GM12875 (cell line): ENCODE results near the gene IL18RAP.
A peak's percentile ranks its signal among the peaks of the same experiment; 100 is the strongest.

Experiments used
- H3K4me3 ChIP-seq: one replicate; pipeline ENCODE4 v1.5.1; 2011; ENCODE audit warnings: low read depth, low read length, control low read depth
- TF ChIP-seq, protein P1 (sequence below): IDR thresholded peaks from 2 replicates; pipeline ENCODE4 v1.5.1; 2011; ENCODE audit warnings: low read depth, mild to moderate bottlenecking, control low read depth, inconsistent platforms, low read length, moderate library complexity, borderline replicate concordance; ENCODE audit not compliant: insufficient read depth

IL18RAP gene

DNA sequence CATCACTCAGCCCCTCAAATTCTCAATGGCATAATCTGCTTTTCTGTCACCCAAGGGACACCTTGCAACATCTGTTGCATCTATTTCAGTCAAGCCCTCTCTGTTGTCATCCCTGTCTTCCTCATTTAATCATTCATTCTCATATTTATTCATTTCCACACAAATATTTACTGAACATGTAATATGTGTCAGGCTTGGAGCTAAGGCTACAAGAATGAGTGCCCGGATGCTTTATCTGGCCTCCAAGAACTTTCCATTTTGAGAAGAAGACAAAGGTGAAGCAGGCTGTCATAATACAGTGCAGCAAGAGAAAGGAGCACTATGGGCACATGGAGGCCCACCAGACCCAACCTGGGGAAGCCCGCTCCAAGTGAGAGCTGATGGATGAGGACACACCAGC is 15.6 kb downstream of the IL18RAP start:
- H3K4me3 ChIP-seq = no peak overlapping the region
- TF ChIP-seq, protein P1, sequence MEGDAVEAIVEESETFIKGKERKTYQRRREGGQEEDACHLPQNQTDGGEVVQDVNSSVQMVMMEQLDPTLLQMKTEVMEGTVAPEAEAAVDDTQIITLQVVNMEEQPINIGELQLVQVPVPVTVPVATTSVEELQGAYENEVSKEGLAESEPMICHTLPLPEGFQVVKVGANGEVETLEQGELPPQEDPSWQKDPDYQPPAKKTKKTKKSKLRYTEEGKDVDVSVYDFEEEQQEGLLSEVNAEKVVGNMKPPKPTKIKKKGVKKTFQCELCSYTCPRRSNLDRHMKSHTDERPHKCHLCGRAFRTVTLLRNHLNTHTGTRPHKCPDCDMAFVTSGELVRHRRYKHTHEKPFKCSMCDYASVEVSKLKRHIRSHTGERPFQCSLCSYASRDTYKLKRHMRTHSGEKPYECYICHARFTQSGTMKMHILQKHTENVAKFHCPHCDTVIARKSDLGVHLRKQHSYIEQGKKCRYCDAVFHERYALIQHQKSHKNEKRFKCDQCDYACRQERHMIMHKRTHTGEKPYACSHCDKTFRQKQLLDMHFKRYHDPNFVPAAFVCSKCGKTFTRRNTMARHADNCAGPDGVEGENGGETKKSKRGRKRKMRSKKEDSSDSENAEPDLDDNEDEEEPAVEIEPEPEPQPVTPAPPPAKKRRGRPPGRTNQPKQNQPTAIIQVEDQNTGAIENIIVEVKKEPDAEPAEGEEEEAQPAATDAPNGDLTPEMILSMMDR = no peak

GRCh38 chr2:102439065-102439695 is 16.2 kb downstream of the IL18RAP start:
- TF ChIP-seq, protein P1 = no peak

DNA sequence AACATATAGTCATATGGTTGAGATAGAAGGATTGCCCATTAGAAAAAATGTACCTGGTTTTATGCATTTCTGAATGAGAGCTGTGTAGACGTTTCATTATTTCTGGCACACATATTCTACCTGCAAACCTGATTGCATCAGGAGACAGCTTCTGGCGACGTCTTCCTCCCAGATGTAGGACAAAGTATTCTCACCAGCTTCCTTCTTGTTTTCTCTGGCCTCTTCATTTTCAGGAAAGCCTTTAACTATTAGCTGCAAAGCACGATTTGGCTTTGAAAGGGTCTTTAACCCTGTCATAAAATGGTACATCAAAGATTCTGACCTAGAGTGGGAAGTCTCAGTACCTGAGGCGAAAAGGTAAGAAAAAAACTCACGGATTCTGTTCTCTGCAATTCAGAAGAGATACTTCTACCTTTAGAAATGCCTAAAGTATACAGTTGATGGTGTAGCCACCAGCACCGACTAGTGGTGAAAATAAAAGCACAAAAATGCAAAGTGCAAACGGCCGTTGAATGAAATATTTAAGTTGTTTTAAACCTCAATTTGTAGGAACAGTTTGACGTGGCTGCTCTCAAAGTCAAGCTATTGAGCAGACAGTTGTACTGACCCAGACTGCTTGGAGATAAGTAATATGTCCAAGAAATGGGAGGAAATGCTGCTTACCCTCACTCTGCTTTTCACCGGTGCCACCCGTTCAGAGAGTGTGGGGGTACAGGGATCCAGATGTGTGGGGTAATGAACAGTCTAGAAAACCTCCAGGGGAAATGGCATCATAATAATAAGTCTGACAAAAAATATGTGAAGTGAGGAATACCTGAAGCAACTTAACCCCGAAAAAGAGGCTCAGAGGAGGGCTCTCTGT is 20.2 kb downstream of the IL18RAP start:
- H3K4me3 ChIP-seq = no peak overlapping the region
- TF ChIP-seq, protein P1 = peak; percentile 65

More at GRCh38 chr2:102439065-102439695, 16.2 kb downstream of the IL18RAP start:
- no peak overlapping the region for H3K4me3 ChIP-seq

- H3K4me3 ChIP-seq = no peak overlapping the region
- TF ChIP-seq, protein P1 = no peak
Measured at GRCh38 chr2:102444233-102444632, 21.3 kb downstream of the IL18RAP start.

- no peak overlapping the region for H3K4me3 ChIP-seq
- TF ChIP-seq, protein P1 = no peak
Measured at GRCh38 chr2:102446936-102447335, 24.0 kb downstream of the IL18RAP start.

DNA sequence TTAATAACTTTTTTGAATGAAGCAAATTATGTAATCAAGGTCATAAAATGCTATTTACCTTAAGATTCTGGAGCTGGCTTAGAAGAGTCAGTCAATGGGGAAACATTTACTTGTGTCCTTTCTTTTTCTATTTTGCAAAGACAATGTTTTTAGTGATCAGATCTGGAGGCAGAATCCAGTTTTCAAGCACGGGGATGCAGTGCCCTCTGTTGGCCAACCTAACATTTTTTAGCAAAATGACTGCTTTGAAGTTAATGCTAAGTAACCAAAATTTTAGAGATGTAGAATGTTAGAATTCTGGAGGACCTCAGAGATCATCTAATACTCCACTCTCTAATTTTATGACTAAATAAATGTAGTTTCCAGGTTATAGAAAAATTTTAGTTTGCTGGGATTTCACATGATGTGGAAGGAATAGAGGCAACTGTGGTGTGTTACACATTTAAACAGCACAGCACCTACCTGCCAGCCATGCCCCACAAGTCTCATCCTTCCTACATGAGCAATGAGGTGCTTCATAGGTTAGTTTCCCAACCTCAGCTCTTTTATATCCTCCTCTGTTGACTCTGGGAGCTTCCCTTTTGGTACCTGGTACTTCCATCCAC is 26.5 kb downstream of the IL18RAP start:
- TF ChIP-seq, protein P1 = peak; percentile 62; the same call in 1 of the 2 replicates

More for the DNA sequence above, 26.5 kb downstream of the IL18RAP start:
- H3K4me3 ChIP-seq = no peak overlapping the region
